SK-N-SH (cell line): Measurements from ENCODE around the gene CEP70. TPM values are rescaled to one million over a fixed set of nuclear protein-coding genes. Genes with fewer than 3 reads are reported as not detected.

Experiments used
- CTCF ChIA-PET: fragments of 300-600, 350-600 bp; formaldehyde crosslinking; extraction: SDS; loops from one replicate; lab custom pipeline; 2021; lab: Yijun Ruan, JAX
- POLR2A ChIA-PET: fragments of 350-600 bp; sonication (Branson Sonifier 250); formaldehyde crosslinking; extraction: SDS; loops from one replicate; lab custom pipeline; 2020; ENCODE audit warnings: antibody characterized with exemption, inconsistent platforms; lab: Yijun Ruan, JAX
- DNase-seq: peaks from one replicate; pipeline ENCODE4 v3.0.0; 2012
- H2AFZ ChIP-seq: fragments of 200-600 bp; sonication (generic); 2 replicates; pipeline ENCODE4 v1.8.1; 2016; ENCODE audit warnings: antibody characterized with exemption, mild to moderate bottlenecking, low read depth
- H3F3A ChIP-seq: fragments of 200-600 bp; sonication (generic); replicated peaks from 2 replicates; pipeline ENCODE3; 2016; ENCODE audit warnings: antibody characterized with exemption, mild to moderate bottlenecking; ENCODE audit not compliant: insufficient read depth
- H3K27ac ChIP-seq, 2 experiments: fragments of 200-500 bp in 1 of 2; fragments of 200-600 bp in 1 of 2; sonication (Bioruptor generic) in 1 of 2; sonication (generic), shearing (Covaris generic) in 1 of 2; 2 replicates each; pipeline versions ENCODE4 v1.5.1 to v1.6.1; 2014 to 2016; ENCODE audit warnings: low read depth in 2 of 2, inconsistent platforms in 1 of 2, low read length in 1 of 2, mild to moderate bottlenecking in 1 of 2, mixed read lengths in 1 of 2
- H3K27me3 ChIP-seq: fragments of 200-600 bp; sonication (generic), shearing (Covaris generic); 2 replicates; pipeline ENCODE4 v1.6.1; 2016; ENCODE audit warnings: mixed run types; ENCODE audit not compliant: insufficient read depth
- H3K36me3 ChIP-seq, 2 experiments: fragments of 200-500 bp in 1 of 2; fragments of 200-600 bp in 1 of 2; sonication (Bioruptor generic) in 1 of 2; sonication (generic) in 1 of 2; replicated peaks in 1 of 2; 2 replicates each; pipeline versions ENCODE3 to v1.5.1; 2014 to 2016; ENCODE audit warnings: low read length in 1 of 2, mild to moderate bottlenecking in 1 of 2; ENCODE audit not compliant: insufficient read depth in 2 of 2, control insufficient read depth in 1 of 2
- H3K4me1 ChIP-seq, 2 experiments: fragments of 200-500 bp in 1 of 2; fragments of 200-600 bp in 1 of 2; sonication (Bioruptor generic) in 1 of 2; sonication (generic), shearing (Covaris generic) in 1 of 2; 2 replicates each; pipeline versions ENCODE4 v1.5.1 to v1.6.1; 2014 to 2016; ENCODE audit warnings: low read depth in 1 of 2, low read length in 1 of 2, mixed run types in 1 of 2; ENCODE audit not compliant: insufficient read depth in 2 of 2, control insufficient read depth in 1 of 2
- H3K4me2 ChIP-seq: fragments of 200-600 bp; sonication (generic), shearing (Covaris generic); 2 replicates; pipeline ENCODE4 v1.6.1; 2017; ENCODE audit warnings: mixed run types
- H3K4me3 ChIP-seq, 2 experiments: fragments of 200-500 bp in 1 of 2; fragments of 200-600 bp in 1 of 2; sonication (Bioruptor generic) in 1 of 2; sonication (generic), shearing (Covaris generic) in 1 of 2; 2 replicates each; pipeline versions ENCODE4 v1.5.1 to v1.8.1; 2014 to 2016; ENCODE audit warnings: low read depth in 2 of 2, inconsistent platforms in 1 of 2, low read length in 1 of 2, mild to moderate bottlenecking in 1 of 2, mixed read lengths in 1 of 2, moderate library complexity in 1 of 2
- H3K79me2 ChIP-seq: fragments of 200-600 bp; sonication (generic); 2 replicates; pipeline ENCODE4 v1.8.1; 2017; ENCODE audit warnings: mild to moderate bottlenecking; ENCODE audit not compliant: insufficient read depth
- H3K9ac ChIP-seq: fragments of 200-600 bp; sonication (generic); 2 replicates; pipeline ENCODE4 v1.6.1; 2017; ENCODE audit warnings: mixed run types
- H3K9me2 ChIP-seq: fragments of 200-600 bp; sonication (generic); 2 replicates; pipeline ENCODE4 v1.6.1; 2017; ENCODE audit warnings: mixed run types
- H3K9me3 ChIP-seq: fragments of 200-600 bp; sonication (generic); 2 replicates; pipeline ENCODE4 v1.6.1; 2017; ENCODE audit warnings: mixed run types, mild to moderate bottlenecking, moderate library complexity
- H4K20me1 ChIP-seq: fragments of 200-600 bp; sonication (generic); 2 replicates; pipeline ENCODE4 v1.6.1; 2017; ENCODE audit warnings: mild to moderate bottlenecking, mixed run types; ENCODE audit not compliant: insufficient read depth
- ELF1 ChIP-seq: IDR thresholded peaks from 2 replicates; pipeline ENCODE4 v1.4.0; 2012
- FOSL2 ChIP-seq: IDR thresholded peaks from 2 replicates; pipeline ENCODE4 v1.4.0; 2012; ENCODE audit warnings: low read depth, mild to moderate bottlenecking, moderate library complexity, borderline replicate concordance
- GATA2 ChIP-seq: sonication (generic); formaldehyde crosslinking; IDR thresholded peaks from 2 replicates; pipeline ENCODE4 v1.5.0; 2020; ENCODE audit warnings: mild to moderate bottlenecking, missing genetic modification reagents
- JUND ChIP-seq: IDR thresholded peaks from 2 replicates; pipeline ENCODE4 v1.4.0; 2012
- NFIC ChIP-seq: IDR thresholded peaks from 2 replicates; pipeline ENCODE4 v1.4.0; 2012; ENCODE audit warnings: borderline replicate concordance
- POLR2AphosphoS5 ChIP-seq: IDR thresholded peaks from 2 replicates; pipeline ENCODE4 v1.6.1; 2012; ENCODE audit warnings: low read depth, low read length
- RXRA ChIP-seq: IDR thresholded peaks from 2 replicates; pipeline ENCODE4 v1.4.0; 2012; ENCODE audit warnings: low read depth, mild to moderate bottlenecking, borderline replicate concordance
- SMC3 ChIP-seq: IDR thresholded peaks from 2 replicates; pipeline ENCODE4 v1.6.1; 2012; ENCODE audit warnings: low read depth, low read length, improper control_type of control experiment
- TAF1 ChIP-seq: IDR thresholded peaks from 2 replicates; pipeline ENCODE4 v1.6.1; 2012; ENCODE audit warnings: low read depth, mild to moderate bottlenecking, low read length, moderate library complexity, borderline replicate concordance
- YY1 ChIP-seq: IDR thresholded peaks from 2 replicates; pipeline ENCODE4 v1.4.0; 2012; ENCODE audit warnings: low read depth, mild to moderate bottlenecking
- WGBS: methylation state at CpG from one replicate; pipeline ENCODE4 v1.1.6; 2017; ENCODE audit warnings: low lambda C conversion rate; 5-methylcytosine and 5-hydroxymethylcytosine counted together
- polyA plus RNA-seq, 3 experiments: library from polyadenylated mRNA; depleted of rRNA; stranded (reverse); fragments of >200 nt; gene quantifications; 2 replicates each; pipeline ENCODE4 v1.2.3, GENCODE V29; 2012
- TF ChIP-seq, protein P1 (sequence below): fragments of 150-350 bp; IDR thresholded peaks from 2 replicates; pipeline ENCODE4 v1.6.1; 2017; ENCODE audit warnings: antibody characterized with exemption, low read length, low read depth, borderline replicate concordance
- TF ChIP-seq, protein P2 (sequence below): IDR thresholded peaks from 2 replicates; pipeline ENCODE4; 2012
- TF ChIP-seq, protein P3 (sequence below): IDR thresholded peaks from 2 replicates; pipeline ENCODE4 v1.4.0; 2012; ENCODE audit warnings: low read depth, borderline replicate concordance
- TF ChIP-seq, protein P4 (sequence below): IDR thresholded peaks from 2 replicates; pipeline ENCODE4 v1.4.0; 2012; ENCODE audit warnings: low read depth, borderline replicate concordance

The CEP70 gene
- polyA plus RNA-seq, 1 of the 3 experiments (the other 2 are of a cell fraction): 3.7 TPM

DNA sequence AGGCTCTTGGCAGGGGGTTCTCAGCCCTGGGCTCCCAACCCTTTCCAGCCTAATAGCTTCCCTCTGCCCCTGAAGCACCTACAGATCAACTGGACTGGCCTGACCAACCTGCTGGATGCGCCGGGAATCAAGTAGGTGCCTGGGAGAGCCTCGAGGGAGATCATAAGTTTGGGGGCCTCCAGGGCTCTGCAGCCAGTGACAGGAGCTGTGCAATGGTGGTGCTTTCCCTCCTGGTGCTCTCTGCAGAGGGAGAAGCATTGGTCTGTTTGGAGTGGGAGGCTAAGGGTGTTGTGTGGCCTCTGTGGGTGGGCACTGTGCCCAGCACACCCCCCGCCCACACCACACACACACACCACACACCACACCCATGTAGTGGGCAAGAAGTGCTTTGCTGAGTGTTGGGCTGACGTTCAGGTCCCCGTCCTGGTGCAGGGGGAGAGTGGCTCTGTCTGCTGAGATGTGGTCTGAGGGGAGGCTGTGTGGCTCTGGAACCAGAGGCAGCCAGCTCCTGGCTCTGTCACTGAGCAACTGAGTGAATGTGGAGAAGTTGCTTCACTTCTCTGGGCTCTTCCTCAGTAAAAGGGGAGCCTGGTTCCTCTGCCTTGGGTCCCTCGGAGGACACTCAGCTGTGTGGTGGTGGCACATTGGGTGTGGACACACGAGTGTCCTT, 133.4 kb downstream of the CEP70 start:
- H3K4me1 ChIP-seq: no peaks in the 10 kb centered on the region
- no peaks in the 10 kb centered on the region for H3K36me3 ChIP-seq
- TF ChIP-seq, protein P1, sequence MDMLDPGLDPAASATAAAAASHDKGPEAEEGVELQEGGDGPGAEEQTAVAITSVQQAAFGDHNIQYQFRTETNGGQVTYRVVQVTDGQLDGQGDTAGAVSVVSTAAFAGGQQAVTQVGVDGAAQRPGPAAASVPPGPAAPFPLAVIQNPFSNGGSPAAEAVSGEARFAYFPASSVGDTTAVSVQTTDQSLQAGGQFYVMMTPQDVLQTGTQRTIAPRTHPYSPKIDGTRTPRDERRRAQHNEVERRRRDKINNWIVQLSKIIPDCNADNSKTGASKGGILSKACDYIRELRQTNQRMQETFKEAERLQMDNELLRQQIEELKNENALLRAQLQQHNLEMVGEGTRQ: no peak
- no peak for TF ChIP-seq SMC3
- TF ChIP-seq, protein P2, sequence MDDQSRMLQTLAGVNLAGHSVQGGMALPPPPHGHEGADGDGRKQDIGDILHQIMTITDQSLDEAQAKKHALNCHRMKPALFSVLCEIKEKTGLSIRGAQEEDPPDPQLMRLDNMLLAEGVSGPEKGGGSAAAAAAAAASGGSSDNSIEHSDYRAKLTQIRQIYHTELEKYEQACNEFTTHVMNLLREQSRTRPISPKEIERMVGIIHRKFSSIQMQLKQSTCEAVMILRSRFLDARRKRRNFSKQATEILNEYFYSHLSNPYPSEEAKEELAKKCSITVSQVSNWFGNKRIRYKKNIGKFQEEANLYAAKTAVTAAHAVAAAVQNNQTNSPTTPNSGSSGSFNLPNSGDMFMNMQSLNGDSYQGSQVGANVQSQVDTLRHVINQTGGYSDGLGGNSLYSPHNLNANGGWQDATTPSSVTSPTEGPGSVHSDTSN: no peak
- no peak for TF ChIP-seq POLR2AphosphoS5
- TF ChIP-seq, protein P3, sequence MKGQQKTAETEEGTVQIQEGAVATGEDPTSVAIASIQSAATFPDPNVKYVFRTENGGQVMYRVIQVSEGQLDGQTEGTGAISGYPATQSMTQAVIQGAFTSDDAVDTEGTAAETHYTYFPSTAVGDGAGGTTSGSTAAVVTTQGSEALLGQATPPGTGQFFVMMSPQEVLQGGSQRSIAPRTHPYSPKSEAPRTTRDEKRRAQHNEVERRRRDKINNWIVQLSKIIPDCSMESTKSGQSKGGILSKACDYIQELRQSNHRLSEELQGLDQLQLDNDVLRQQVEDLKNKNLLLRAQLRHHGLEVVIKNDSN: no peak
- TF ChIP-seq NFIC: no peak
- no peak for TF ChIP-seq JUND
- H3K27me3 ChIP-seq: no peaks in the 10 kb centered on the region
- H3K4me3 ChIP-seq: no peak overlapping the region
- H3K9me2 ChIP-seq: no peaks in the 10 kb centered on the region
- no peak overlapping the region for H3K4me2 ChIP-seq
- no peaks in the 10 kb centered on the region for H3K79me2 ChIP-seq
- no peak overlapping the region for H2AFZ ChIP-seq
- WGBS: 66% methylated on average over 4 of the region's 8 CpGs
- POLR2A ChIA-PET: no interaction called here
- no peak for DNase-seq
- CTCF ChIA-PET: interaction anchor here (1.0 to 4.4 kb wide), 4 partner anchors 18 to 476 kb away, joined by 3 to 10 read pairs (median 8); no protein-coding TSS in a partner anchor
- no peaks in the 10 kb centered on the region for H3F3A ChIP-seq
- H4K20me1 ChIP-seq: no peaks in the 10 kb centered on the region
- H3K27ac ChIP-seq: no peak overlapping the region
- no peaks in the 10 kb centered on the region for H3K9me3 ChIP-seq
- no peak overlapping the region for H3K9ac ChIP-seq

DNA sequence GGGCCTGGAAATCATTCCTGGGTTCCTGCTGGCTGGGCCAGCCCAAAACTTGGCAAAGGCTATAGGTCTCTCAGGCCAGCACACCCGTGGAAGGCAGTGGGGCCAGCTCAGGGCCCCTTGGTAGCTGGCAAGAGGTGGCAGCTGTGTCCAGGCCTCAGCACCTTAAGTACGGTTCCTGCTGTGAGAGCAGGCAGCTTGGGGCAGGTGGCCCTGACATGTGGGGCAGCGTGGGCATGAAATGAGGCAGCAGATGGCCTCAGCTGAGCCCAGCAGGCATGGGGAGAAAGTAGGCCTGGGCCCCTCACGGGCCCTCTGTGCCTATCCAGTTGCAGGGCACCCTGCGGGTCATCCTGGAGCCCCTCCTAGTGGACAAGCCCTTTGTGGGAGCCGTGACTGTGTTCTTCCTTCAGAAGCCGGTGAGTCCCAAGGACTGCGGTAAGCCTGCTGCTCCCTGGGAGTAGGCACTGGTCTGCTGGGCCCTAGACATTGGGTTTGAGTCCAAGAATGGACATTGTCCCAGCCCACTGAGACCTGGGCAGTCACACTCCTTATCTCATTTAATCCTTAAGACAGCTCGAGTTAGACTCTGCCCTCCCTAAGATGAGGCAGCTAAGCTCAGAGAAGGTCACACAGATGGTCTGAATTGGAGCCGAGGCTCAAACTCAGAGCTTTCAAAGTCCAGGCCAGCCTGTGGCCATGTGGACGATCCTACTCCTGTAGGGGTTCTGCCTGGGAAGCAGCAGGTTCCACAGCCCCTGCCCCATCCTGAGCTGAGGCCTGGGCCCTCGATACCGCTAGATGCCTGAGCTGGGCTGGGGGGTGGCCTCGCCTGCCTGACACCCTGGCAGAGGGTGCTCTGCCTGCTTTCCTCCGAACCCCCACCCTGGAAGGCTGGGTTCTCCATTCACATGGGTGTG, 134.2 kb downstream of the CEP70 start:
- Histone ChIP-seq H4K20me1 (no peaks in the 10 kb centered on the region), H3K4me3 (no peak overlapping the region), H3K79me2 (no peaks in the 10 kb centered on the region), H3K36me3 (no peaks in the 10 kb centered on the region), H3K9ac (no peak overlapping the region), H2AFZ (no peak overlapping the region)
- WGBS: 57% methylated on average over 1 of the region's 15 CpGs
- TF ChIP-seq YY1 (no peak), POLR2AphosphoS5 (no peak), GATA2 (CRISPR knock-in tag) (no peak), SMC3 (no peak), TAF1 (no peak), RXRA (no peak), ELF1 (no peak), FOSL2 (no peak)
- TF ChIP-seq, protein P4, sequence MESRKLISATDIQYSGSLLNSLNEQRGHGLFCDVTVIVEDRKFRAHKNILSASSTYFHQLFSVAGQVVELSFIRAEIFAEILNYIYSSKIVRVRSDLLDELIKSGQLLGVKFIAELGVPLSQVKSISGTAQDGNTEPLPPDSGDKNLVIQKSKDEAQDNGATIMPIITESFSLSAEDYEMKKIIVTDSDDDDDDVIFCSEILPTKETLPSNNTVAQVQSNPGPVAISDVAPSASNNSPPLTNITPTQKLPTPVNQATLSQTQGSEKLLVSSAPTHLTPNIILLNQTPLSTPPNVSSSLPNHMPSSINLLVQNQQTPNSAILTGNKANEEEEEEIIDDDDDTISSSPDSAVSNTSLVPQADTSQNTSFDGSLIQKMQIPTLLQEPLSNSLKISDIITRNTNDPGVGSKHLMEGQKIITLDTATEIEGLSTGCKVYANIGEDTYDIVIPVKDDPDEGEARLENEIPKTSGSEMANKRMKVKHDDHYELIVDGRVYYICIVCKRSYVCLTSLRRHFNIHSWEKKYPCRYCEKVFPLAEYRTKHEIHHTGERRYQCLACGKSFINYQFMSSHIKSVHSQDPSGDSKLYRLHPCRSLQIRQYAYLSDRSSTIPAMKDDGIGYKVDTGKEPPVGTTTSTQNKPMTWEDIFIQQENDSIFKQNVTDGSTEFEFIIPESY: no peak
- TF ChIP-seq, all 33 proteins: peak for 0
- DNase-seq: no peak
- Histone ChIP-seq H3K4me1 (no peaks in the 10 kb centered on the region), H3K27me3 (no peaks in the 10 kb centered on the region), H3K27ac (no peak overlapping the region), H3K4me2 (no peak overlapping the region), H3K9me3 (no peaks in the 10 kb centered on the region), H3F3A (no peaks in the 10 kb centered on the region), H3K9me2 (no peaks in the 10 kb centered on the region)
- ChIA-PET CTCF (interaction anchor here (0.8 to 4.4 kb wide), 6 partner anchors 8 to 477 kb away, joined by 3 to 10 read pairs (median 6); no protein-coding TSS in a partner anchor), POLR2A (no interaction called here)
